Measurements from ENCODE around the gene ID2. TPM values are rescaled to one million over a fixed set of nuclear protein-coding genes. Genes with fewer than 3 reads are reported as not detected.

Gene ID2
- total and polyA plus RNA-seq, 10 of the 15 experiments (the other 5 are each of a cell fraction or from before 2014, with no cell fraction given) = 39.0 to 613 (median 73.6) TPM

DNA sequence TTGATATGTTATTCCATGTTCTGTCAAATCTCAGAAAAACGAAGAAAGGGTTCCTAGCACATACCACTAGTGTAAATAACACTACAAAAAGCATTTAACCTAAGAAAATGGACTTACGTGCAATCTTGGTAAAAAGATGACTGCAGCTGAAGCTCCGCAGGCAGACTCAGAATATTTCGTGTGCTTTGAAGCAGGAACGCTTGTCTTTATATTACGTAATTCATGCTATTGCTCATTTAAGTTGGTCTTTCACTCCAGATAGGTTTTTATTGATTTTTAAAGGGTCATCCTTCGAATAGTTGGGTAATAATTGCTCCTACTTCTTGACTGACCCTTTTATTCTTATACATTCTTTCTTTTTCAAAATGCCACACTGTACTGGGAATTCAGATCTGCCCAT lies 44.0 kb downstream of the ID2 start:
- no peak overlapping the region for H3K9ac ChIP-seq (ENCODE audit: control insufficient read depth, insufficient read depth, low read length)
- ChIA-PET SMC1A (ENCODE audit: uncharacterized antibody, unreplicated experiment) (no interaction called here), RAD21 (ENCODE audit: unreplicated experiment) (no interaction called here), POLR2A (no interaction called here), CTCF (no interaction called here)
- no peak overlapping the region for H3K4me2 ChIP-seq (ENCODE audit: control insufficient read depth, insufficient read depth)
- H3K4me3 ChIP-seq = no peak overlapping the region
- H2AFZ ChIP-seq (ENCODE audit: control insufficient read depth, low read depth, low read length) = no peak overlapping the region
- intact Hi-C loops (cut with micrococcal nuclease; ENCODE audit: unreplicated experiment) (no loop called here), in situ Hi-C loops (cut with MboI) (no loop called here)
- ATAC-seq = no peak
- no peaks in the 10 kb centered on the region for H3K27me3 ChIP-seq (replicated peaks in 1 of 2; ENCODE audit: control insufficient read depth in 2 of 2, insufficient read depth in 2 of 2, low read length in 1 of 2)
- BruUV-seq (replicated peaks) = no TSS peak
- TF ChIP-seq, protein P1, sequence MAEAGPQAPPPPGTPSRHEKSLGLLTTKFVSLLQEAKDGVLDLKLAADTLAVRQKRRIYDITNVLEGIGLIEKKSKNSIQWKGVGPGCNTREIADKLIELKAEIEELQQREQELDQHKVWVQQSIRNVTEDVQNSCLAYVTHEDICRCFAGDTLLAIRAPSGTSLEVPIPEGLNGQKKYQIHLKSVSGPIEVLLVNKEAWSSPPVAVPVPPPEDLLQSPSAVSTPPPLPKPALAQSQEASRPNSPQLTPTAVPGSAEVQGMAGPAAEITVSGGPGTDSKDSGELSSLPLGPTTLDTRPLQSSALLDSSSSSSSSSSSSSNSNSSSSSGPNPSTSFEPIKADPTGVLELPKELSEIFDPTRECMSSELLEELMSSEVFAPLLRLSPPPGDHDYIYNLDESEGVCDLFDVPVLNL (IDR thresholded peaks at IDR 0.05; ENCODE audit: low read depth, low read length) = no peak
- TF ChIP-seq, protein P2, sequence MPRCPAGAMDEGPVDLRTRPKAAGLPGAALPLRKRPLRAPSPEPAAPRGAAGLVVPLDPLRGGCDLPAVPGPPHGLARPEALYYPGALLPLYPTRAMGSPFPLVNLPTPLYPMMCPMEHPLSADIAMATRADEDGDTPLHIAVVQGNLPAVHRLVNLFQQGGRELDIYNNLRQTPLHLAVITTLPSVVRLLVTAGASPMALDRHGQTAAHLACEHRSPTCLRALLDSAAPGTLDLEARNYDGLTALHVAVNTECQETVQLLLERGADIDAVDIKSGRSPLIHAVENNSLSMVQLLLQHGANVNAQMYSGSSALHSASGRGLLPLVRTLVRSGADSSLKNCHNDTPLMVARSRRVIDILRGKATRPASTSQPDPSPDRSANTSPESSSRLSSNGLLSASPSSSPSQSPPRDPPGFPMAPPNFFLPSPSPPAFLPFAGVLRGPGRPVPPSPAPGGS (IDR thresholded peaks at IDR 0.05; ENCODE audit: borderline replicate concordance, insufficient read depth, low read depth, low read length, poor library complexity, severe bottlenecking) = no peak
- TF ChIP-seq NFXL1 (IDR thresholded peaks at IDR 0.05; ENCODE audit: borderline replicate concordance) (no peak), EGR1 (IDR thresholded peaks at IDR 0.05; ENCODE audit: borderline replicate concordance in 1 of 2, low read depth in 2 of 2, low read length in 2 of 2) (no peak)
- TF ChIP-seq, protein P3, sequence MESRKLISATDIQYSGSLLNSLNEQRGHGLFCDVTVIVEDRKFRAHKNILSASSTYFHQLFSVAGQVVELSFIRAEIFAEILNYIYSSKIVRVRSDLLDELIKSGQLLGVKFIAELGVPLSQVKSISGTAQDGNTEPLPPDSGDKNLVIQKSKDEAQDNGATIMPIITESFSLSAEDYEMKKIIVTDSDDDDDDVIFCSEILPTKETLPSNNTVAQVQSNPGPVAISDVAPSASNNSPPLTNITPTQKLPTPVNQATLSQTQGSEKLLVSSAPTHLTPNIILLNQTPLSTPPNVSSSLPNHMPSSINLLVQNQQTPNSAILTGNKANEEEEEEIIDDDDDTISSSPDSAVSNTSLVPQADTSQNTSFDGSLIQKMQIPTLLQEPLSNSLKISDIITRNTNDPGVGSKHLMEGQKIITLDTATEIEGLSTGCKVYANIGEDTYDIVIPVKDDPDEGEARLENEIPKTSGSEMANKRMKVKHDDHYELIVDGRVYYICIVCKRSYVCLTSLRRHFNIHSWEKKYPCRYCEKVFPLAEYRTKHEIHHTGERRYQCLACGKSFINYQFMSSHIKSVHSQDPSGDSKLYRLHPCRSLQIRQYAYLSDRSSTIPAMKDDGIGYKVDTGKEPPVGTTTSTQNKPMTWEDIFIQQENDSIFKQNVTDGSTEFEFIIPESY (IDR thresholded peaks at IDR 0.05) = no peak
- TF ChIP-seq, protein P4, sequence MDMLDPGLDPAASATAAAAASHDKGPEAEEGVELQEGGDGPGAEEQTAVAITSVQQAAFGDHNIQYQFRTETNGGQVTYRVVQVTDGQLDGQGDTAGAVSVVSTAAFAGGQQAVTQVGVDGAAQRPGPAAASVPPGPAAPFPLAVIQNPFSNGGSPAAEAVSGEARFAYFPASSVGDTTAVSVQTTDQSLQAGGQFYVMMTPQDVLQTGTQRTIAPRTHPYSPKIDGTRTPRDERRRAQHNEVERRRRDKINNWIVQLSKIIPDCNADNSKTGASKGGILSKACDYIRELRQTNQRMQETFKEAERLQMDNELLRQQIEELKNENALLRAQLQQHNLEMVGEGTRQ (IDR thresholded peaks at IDR 0.05; ENCODE audit: borderline replicate concordance, low read depth, low read length) = no peak
- no peaks in the 10 kb centered on the region for H3K4me1 ChIP-seq (ENCODE audit: control insufficient read depth, insufficient read depth, low read length)
- WGBS (ENCODE audit: insufficient coverage, insufficient replicate concordance, low lambda C conversion rate, missing lambda C conversion rate) = 88% methylated on average over 7 of the region's 7 CpGs
- FAIRE-seq = no peak
- no peaks in the 10 kb centered on the region for H3K79me2 ChIP-seq (ENCODE audit: control insufficient read depth, insufficient read depth, low read length)
- H3K36me3 ChIP-seq (ENCODE audit: control insufficient read depth in 2 of 2, insufficient read depth in 2 of 2, low read length in 1 of 2) = peaks cover 0 to 5% of the 10 kb centered on the region in 2 experiments; a peak in 1 of 4 replicates
- DNase-seq (ENCODE audit: low read depth, low spot score) = no peak
- no peak overlapping the region for H3K27ac ChIP-seq (ENCODE audit: control insufficient read depth, insufficient read depth)
- no peaks in the 10 kb centered on the region for H3K9me3 ChIP-seq (replicated peaks; ENCODE audit: control insufficient read depth, insufficient read depth, low read length)
- H4K20me1 ChIP-seq (ENCODE audit: control insufficient read depth, insufficient read depth) = no peaks in the 10 kb centered on the region

Data from GM12878 (cell line).